ENCODE results near the gene DAB2.

The DAB2 gene

GRCh38 chr5:39439582-39440162 is 14.9 kb upstream of the DAB2 start:
- Mint-ChIP-seq H3K27ac (no peak overlapping the region), H3K4me3 (no peak overlapping the region), H3K36me3 (ENCODE audit: low read depth) (no peaks in the 10 kb centered on the region), H3K9me3 (no peaks in the 10 kb centered on the region), H3K4me1 (no peaks in the 10 kb centered on the region), H3K27me3 (no peaks in the 10 kb centered on the region)
- ATAC-seq (no peak), DNase-seq (no peak)

GRCh38 chr5:39437467-39437866 is 12.7 kb upstream of the DAB2 start:
- Mint-ChIP-seq H3K4me3 (no peak overlapping the region), H3K27ac (no peak overlapping the region), H3K36me3 (ENCODE audit: low read depth) (no peaks in the 10 kb centered on the region), H3K4me1 (no peaks in the 10 kb centered on the region), H3K27me3 (peaks cover 5% of the 10 kb centered on the region), H3K9me3 (no peaks in the 10 kb centered on the region)
- no peak for ATAC-seq
- DNase-seq = no peak

- no peak overlapping the region for H3K4me3 Mint-ChIP-seq
- peaks cover 9% of the 10 kb centered on the region for H3K27me3 Mint-ChIP-seq
- H3K4me1 Mint-ChIP-seq = no peaks in the 10 kb centered on the region
- H3K36me3 Mint-ChIP-seq (ENCODE audit: low read depth) = no peaks in the 10 kb centered on the region
- H3K9me3 Mint-ChIP-seq = no peaks in the 10 kb centered on the region
- no peak for DNase-seq
- ATAC-seq = no peak
- no peak overlapping the region for H3K27ac Mint-ChIP-seq
Measured at GRCh38 chr5:39433848-39434247, 9.1 kb upstream of the DAB2 start.

GRCh38 chr5:39432696-39433530 is 8.1 kb upstream of the DAB2 start:
- DNase-seq = no peak
- Mint-ChIP-seq H3K27ac (no peak overlapping the region), H3K4me1 (no peaks in the 10 kb centered on the region), H3K36me3 (ENCODE audit: low read depth) (no peaks in the 10 kb centered on the region), H3K27me3 (peaks cover 9% of the 10 kb centered on the region), H3K4me3 (no peak overlapping the region), H3K9me3 (no peaks in the 10 kb centered on the region)
- peak; percentile 61 for ATAC-seq

- Mint-ChIP-seq H3K4me1 (no peaks in the 10 kb centered on the region), H3K9me3 (no peaks in the 10 kb centered on the region), H3K36me3 (ENCODE audit: low read depth) (no peaks in the 10 kb centered on the region), H3K27ac (no peak overlapping the region), H3K27me3 (peaks cover 33% of the 10 kb centered on the region), H3K4me3 (no peak overlapping the region)
- no peak for DNase-seq
- no peak for ATAC-seq
Measured at GRCh38 chr5:39430461-39430860, 5.7 kb upstream of the DAB2 start.

- no peak for ATAC-seq
- Mint-ChIP-seq H3K9me3 (no peaks in the 10 kb centered on the region), H3K27ac (no peak overlapping the region), H3K36me3 (ENCODE audit: low read depth) (no peaks in the 10 kb centered on the region), H3K4me1 (peaks cover 7% of the 10 kb centered on the region), H3K27me3 (peaks cover 47% of the 10 kb centered on the region), H3K4me3 (no peak overlapping the region)
- DNase-seq = no peak
Measured at GRCh38 chr5:39428640-39429039, 3.9 kb upstream of the DAB2 start.

- Mint-ChIP-seq H3K4me3 (no peak overlapping the region), H3K27me3 (peaks cover 50% of the 10 kb centered on the region), H3K27ac (no peak overlapping the region), H3K36me3 (ENCODE audit: low read depth) (no peaks in the 10 kb centered on the region), H3K4me1 (peaks cover 7% of the 10 kb centered on the region), H3K9me3 (no peaks in the 10 kb centered on the region)
- ATAC-seq = no peak
- no peak for DNase-seq
Measured at GRCh38 chr5:39427633-39428032, 2.9 kb upstream of the DAB2 start.

GRCh38 chr5:39427229-39427628 is 2.4 kb upstream of the DAB2 start:
- Mint-ChIP-seq H3K9me3 (no peaks in the 10 kb centered on the region), H3K27me3 (peaks cover 50% of the 10 kb centered on the region), H3K27ac (no peak overlapping the region), H3K36me3 (ENCODE audit: low read depth) (no peaks in the 10 kb centered on the region), H3K4me3 (no peak overlapping the region), H3K4me1 (peaks cover 7% of the 10 kb centered on the region)
- no peak for DNase-seq
- ATAC-seq = no peak

- Mint-ChIP-seq H3K27me3 (peaks cover 50% of the 10 kb centered on the region), H3K4me3 (no peak overlapping the region), H3K9me3 (no peaks in the 10 kb centered on the region), H3K4me1 (peaks cover 7% of the 10 kb centered on the region), H3K36me3 (ENCODE audit: low read depth) (no peaks in the 10 kb centered on the region), H3K27ac (no peak overlapping the region)
- DNase-seq (no peak), ATAC-seq (no peak)
Measured at GRCh38 chr5:39426746-39427105, 1.9 kb upstream of the DAB2 start.

GRCh38 chr5:39426051-39426745 is 1.4 kb upstream of the DAB2 start:
- Mint-ChIP-seq H3K9me3 (no peaks in the 10 kb centered on the region), H3K4me1 (peaks cover 7% of the 10 kb centered on the region), H3K4me3 (peak overlapping the region; percentile 7), H3K27me3 (peaks cover 50% of the 10 kb centered on the region), H3K36me3 (ENCODE audit: low read depth) (no peaks in the 10 kb centered on the region), H3K27ac (no peak overlapping the region)
- no peak for DNase-seq
- ATAC-seq = no peak

- Mint-ChIP-seq H3K4me3 (no peak overlapping the region), H3K36me3 (ENCODE audit: low read depth) (no peaks in the 10 kb centered on the region), H3K9me3 (no peaks in the 10 kb centered on the region), H3K27me3 (peaks cover 46% of the 10 kb centered on the region), H3K4me1 (peaks cover 7% of the 10 kb centered on the region), H3K27ac (no peak overlapping the region)
- no peak for DNase-seq
- no peak for ATAC-seq
Measured at GRCh38 chr5:39423331-39423751, 1.4 kb downstream of the DAB2 start.

GRCh38 chr5:39422728-39423285 is 2.0 kb downstream of the DAB2 start:
- DNase-seq (no peak), ATAC-seq (no peak)
- Mint-ChIP-seq H3K4me3 (no peak overlapping the region), H3K36me3 (ENCODE audit: low read depth) (no peaks in the 10 kb centered on the region), H3K9me3 (no peaks in the 10 kb centered on the region), H3K27me3 (peaks cover 44% of the 10 kb centered on the region), H3K4me1 (peaks cover 7% of the 10 kb centered on the region), H3K27ac (no peak overlapping the region)

- Mint-ChIP-seq H3K4me3 (no peak overlapping the region), H3K27ac (no peak overlapping the region), H3K36me3 (ENCODE audit: low read depth) (no peaks in the 10 kb centered on the region), H3K9me3 (no peaks in the 10 kb centered on the region), H3K27me3 (peaks cover 38% of the 10 kb centered on the region), H3K4me1 (peaks cover 7% of the 10 kb centered on the region)
- DNase-seq (no peak), ATAC-seq (no peak)
Measured at GRCh38 chr5:39422036-39422606, 2.7 kb downstream of the DAB2 start.

GRCh38 chr5:39420482-39421145 is 4.2 kb downstream of the DAB2 start:
- Mint-ChIP-seq H3K27me3 (peaks cover 25% of the 10 kb centered on the region), H3K4me3 (no peak overlapping the region), H3K4me1 (peaks cover 7% of the 10 kb centered on the region), H3K27ac (no peak overlapping the region), H3K9me3 (no peaks in the 10 kb centered on the region), H3K36me3 (ENCODE audit: low read depth) (no peaks in the 10 kb centered on the region)
- ATAC-seq (no peak), DNase-seq (no peak)

Measured in activated naive CD8-positive, alpha-beta T cell treated with anti-CD3 and anti-CD28 coated beads, Interleukin-2, amount 50 U/mL, for 24 hours (primary cell).